LNCaP clone FGC (cell line): ENCODE measurements around the gene WDR49.

Experiments used
- DNase-seq: peaks from one replicate; pipeline ENCODE4 v3.0.0-alpha.2; 2011; ENCODE audit warnings: low read depth
- H3K4me3 ChIP-seq: 2 replicates; pipeline ENCODE4 v1.5.1; 2011; ENCODE audit warnings: mild to moderate bottlenecking, low read depth, low read length, control low read depth
- TF ChIP-seq, protein P1 (sequence below): IDR thresholded peaks from 2 replicates; pipeline ENCODE4 v1.5.1; 2012; ENCODE audit warnings: mild to moderate bottlenecking; ENCODE audit not compliant: control insufficient read depth, insufficient read depth; ENCODE audit errors: extremely low read depth

Gene WDR49

DNA sequence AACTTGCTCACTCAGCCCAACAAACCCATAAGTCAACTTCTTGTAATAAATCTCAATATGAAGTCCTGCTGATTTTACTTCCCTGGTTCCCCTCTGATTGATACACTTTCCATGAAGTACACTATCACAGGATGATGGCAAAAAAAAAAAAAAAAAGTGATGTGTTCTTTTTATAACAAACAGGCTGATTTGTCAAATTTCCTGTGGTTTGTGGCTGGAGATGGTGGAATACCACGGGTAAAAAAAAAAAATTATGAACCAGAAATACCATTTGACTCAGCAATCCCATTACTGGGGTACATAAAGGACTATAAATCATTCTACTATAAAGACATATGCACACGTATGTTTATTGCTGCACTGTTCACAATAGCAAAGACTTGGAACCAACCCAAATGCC is 169.2 kb downstream of the WDR49 start:
- no peak overlapping the region for H3K4me3 ChIP-seq
- TF ChIP-seq, protein P1, sequence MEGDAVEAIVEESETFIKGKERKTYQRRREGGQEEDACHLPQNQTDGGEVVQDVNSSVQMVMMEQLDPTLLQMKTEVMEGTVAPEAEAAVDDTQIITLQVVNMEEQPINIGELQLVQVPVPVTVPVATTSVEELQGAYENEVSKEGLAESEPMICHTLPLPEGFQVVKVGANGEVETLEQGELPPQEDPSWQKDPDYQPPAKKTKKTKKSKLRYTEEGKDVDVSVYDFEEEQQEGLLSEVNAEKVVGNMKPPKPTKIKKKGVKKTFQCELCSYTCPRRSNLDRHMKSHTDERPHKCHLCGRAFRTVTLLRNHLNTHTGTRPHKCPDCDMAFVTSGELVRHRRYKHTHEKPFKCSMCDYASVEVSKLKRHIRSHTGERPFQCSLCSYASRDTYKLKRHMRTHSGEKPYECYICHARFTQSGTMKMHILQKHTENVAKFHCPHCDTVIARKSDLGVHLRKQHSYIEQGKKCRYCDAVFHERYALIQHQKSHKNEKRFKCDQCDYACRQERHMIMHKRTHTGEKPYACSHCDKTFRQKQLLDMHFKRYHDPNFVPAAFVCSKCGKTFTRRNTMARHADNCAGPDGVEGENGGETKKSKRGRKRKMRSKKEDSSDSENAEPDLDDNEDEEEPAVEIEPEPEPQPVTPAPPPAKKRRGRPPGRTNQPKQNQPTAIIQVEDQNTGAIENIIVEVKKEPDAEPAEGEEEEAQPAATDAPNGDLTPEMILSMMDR = no peak
- no peak for DNase-seq

GRCh38 chr3:167483708-167484475 is 169.8 kb downstream of the WDR49 start:
- TF ChIP-seq, protein P1 = no peak
- no peak for DNase-seq
- H3K4me3 ChIP-seq = no peak overlapping the region

- TF ChIP-seq, protein P1 = no peak
- H3K4me3 ChIP-seq = no peak overlapping the region
- no peak for DNase-seq
These were observed 172.6 kb downstream of the WDR49 start for GRCh38 chr3:167481164-167481563.

GRCh38 chr3:167480748-167481147 is 173.0 kb downstream of the WDR49 start:
- H3K4me3 ChIP-seq = no peak overlapping the region
- TF ChIP-seq, protein P1 = no peak
- no peak for DNase-seq

DNA sequence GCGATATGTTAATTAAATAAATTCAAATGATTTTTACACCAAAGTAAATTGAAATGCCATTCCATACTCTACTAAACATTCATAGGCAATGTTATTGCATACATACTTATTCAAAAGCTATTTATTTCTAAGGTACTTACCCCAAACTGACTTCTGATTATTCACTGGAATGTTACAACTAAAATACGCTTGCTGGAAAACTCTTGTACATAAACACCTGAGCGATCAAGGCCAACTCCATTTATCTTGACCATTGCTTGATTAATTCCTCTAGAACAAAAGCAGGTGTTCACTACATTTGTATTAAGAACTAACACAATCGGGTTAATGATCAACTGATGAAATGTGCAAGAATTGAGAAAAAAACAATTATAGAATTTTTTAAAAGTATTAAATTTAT is 179.9 kb downstream of the WDR49 start, which contains the start of gene SERPINI2:
TSS of gene SERPINI2 (minus strand) at position 180 of the 400 bp plus-strand sequence. CDS start 2,208 bp downstream, outside the sequence.
- TF ChIP-seq, protein P1 = no peak
- H3K4me3 ChIP-seq = no peak within 1 kb of the TSS
- DNase-seq = no peak

GRCh38 chr3:167469381-167469780 is 184.4 kb downstream of the WDR49 start:
- TF ChIP-seq, protein P1 = no peak
- H3K4me3 ChIP-seq = no peak overlapping the region
- no peak for DNase-seq
